ENCODE measurements around the gene RPP25L.

Gene RPP25L

DNA sequence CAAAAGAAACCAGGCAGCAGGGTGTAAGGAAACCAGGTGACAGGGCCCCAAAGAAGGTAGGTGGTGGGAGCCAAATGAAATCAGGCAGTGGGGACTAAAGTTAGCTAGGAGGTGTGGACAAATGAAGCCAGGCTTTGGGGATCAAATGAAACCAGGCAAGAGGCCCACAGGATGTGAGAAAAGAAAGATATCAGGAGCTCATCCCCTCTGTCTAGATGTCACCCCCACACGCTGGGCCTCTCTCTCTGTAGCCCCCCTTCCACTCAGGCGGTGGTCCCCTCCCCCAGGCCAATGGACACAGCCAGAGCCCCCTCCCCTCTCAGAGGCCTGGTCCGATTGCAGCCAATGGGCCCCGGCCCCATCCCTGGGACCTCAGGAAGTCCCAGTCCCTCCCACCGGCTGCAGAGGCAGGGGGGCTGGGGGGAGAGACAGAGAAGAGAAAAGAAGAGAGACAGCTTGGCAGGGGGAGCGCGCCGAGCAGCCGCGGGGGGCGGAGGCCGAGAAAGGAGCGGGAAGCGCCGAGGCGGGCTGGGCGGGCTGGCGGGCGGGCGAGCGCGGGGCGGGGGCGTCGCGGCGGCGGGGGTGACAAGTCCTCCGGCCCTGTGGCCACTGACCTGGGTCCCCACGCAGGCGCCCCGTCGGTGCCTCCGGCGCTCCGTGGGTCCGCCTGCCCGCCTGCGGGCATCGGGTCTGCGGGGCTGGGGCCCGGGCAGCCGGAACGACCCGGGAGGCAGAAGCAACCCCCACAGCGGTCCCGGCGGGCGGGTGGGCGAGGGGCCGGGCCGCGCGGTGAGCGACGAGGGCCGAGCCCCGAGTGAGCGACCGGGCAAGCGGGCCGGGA is 34.3 kb downstream of the RPP25L start:
- Histone ChIP-seq H3K4me3 (ENCODE audit: low read depth in 1 of 2, low read length in 2 of 2) (no peak overlapping the region), H3K9ac (ENCODE audit: low read depth in 1 of 2, low read length in 2 of 2) (no peak overlapping the region), H3K9me3 (ENCODE audit: control insufficient read depth in 1 of 2, low read length in 2 of 2) (no peaks in the 10 kb centered on the region), H3K27ac (ENCODE audit: low read depth, low read length) (no peak overlapping the region), H3K4me1 (ENCODE audit: control insufficient read depth in 1 of 2, insufficient read depth in 2 of 2, low read length in 2 of 2) (peaks cover 39 to 42% of the 10 kb centered on the region in 2 donors), H3K36me3 (ENCODE audit: control insufficient read depth in 1 of 2, insufficient read depth in 2 of 2, low read length in 2 of 2) (no peaks in the 10 kb centered on the region), H3K27me3 (ENCODE audit: control insufficient read depth in 1 of 2, insufficient read depth in 2 of 2, low read length in 2 of 2) (peaks cover 33 to 58% of the 10 kb centered on the region in 2 donors)

DNA sequence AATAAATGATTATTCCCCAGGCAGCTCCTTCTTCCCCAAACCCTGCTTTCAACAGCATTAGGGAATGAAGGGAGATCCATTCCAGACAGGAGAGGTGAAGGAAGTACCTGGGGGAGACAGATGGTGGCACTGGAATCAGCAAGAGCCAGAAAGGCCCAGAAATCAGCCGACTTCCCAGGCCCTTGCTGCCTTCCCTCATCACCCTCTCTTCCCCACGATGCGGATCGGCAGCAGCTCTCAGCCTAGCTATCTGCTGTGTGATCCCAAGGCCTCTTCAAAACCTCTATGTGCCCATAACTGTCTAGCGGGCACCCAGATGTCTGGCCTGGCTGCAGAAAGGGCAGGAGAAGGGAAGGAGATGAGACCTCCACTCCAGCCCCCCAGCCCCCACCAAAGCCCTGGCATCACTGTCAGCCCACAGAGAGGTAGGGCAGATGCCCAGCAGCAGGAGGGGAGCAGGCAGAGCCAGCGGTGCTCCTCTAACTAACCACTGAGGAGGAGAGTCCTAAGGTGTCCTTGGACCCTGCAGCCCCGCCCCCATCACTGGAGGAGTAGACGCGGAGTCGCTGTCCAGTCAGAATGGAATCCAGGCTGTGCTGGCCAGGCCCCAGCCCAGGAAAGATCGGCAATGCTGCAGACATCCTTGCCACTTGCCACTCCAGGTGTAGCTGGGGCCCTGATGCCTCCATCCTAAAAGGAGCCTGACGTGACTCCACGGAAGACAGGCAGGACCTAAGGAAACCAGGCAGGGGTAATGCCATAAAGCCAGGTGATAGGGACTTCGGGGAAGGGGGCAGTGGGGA is 35.1 kb downstream of the RPP25L start:
- H3K9ac ChIP-seq (ENCODE audit: low read depth in 1 of 2, low read length in 2 of 2), result no peak overlapping the region
- H3K36me3 ChIP-seq (ENCODE audit: control insufficient read depth in 1 of 2, insufficient read depth in 2 of 2, low read length in 2 of 2), result no peaks in the 10 kb centered on the region
- H3K27ac ChIP-seq (ENCODE audit: low read depth, low read length), result no peak overlapping the region
- H3K9me3 ChIP-seq (ENCODE audit: control insufficient read depth in 1 of 2, low read length in 2 of 2), result no peaks in the 10 kb centered on the region
- H3K4me1 ChIP-seq (ENCODE audit: control insufficient read depth in 1 of 2, insufficient read depth in 2 of 2, low read length in 2 of 2), result peaks cover 44 to 50% of the 10 kb centered on the region in 2 donors
- H3K27me3 ChIP-seq (ENCODE audit: control insufficient read depth in 1 of 2, insufficient read depth in 2 of 2, low read length in 2 of 2), result peaks cover 33 to 54% of the 10 kb centered on the region in 2 donors
- H3K4me3 ChIP-seq (ENCODE audit: low read depth in 1 of 2, low read length in 2 of 2), result peak overlapping the region in 1 of 2 donors; percentile 35

DNA sequence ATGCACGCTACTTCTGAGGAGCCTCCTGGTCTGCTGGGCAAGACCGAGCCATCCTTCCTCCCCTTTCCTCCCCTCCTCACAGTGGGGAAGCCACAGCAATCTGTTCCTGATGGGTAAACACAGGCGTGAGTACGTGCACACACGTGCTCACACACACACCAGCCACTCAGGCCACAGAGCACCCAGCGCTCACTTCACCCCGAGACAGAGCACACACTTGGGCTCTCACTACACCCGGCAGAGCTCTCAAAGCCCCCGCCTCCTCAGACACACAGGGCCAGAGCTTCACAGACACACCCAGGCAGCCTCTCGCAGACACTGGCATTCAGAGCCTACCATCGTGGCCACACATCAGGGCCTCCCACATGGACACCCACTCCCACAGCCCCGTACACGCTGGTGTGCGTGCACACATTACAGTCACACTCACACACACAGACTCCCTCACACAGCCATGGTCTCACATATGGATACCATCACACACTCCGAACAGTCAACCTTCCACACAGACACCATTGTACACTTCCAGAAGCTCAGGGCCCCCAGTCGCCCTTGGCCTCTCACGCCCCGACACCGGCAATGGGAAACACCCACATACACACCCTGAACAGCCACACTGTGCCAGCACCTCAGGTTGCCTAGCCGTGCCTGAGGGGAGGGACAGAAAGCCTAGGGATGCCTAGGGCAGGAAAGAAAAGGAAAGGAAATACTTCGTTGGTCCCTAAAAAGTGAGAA is 35.9 kb downstream of the RPP25L start:
- Histone ChIP-seq H3K27me3 (ENCODE audit: control insufficient read depth in 1 of 2, insufficient read depth in 2 of 2, low read length in 2 of 2) (peaks cover 30 to 46% of the 10 kb centered on the region in 2 donors), H3K27ac (ENCODE audit: low read depth, low read length) (no peak overlapping the region)

DNA sequence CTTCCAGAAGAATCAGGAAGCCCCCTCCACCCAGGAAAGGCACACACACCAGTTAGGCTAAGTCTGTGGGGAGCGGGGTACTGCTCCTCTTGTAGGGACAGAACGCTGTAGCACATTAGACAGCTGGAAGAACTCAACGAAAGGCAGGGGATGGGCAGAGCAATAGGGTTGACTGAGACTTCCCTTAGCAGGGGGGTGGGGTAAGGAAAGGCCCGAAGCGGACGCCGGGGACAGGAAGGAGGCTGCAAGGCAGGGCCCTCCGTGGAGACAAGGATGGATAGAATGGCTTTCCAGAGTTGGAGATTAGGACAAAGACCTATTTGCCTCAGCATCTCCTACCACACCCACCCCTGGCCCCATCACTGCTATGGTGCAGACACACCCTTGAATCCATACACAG is 36.7 kb downstream of the RPP25L start:
- Histone ChIP-seq H3K9ac (ENCODE audit: low read depth in 1 of 2, low read length in 2 of 2) (no peak overlapping the region), H3K27me3 (ENCODE audit: control insufficient read depth in 1 of 2, insufficient read depth in 2 of 2, low read length in 2 of 2) (peaks cover 30 to 39% of the 10 kb centered on the region in 2 donors), H3K36me3 (ENCODE audit: control insufficient read depth in 1 of 2, insufficient read depth in 2 of 2, low read length in 2 of 2) (no peaks in the 10 kb centered on the region), H3K4me1 (ENCODE audit: control insufficient read depth in 1 of 2, insufficient read depth in 2 of 2, low read length in 2 of 2) (peaks cover 51 to 59% of the 10 kb centered on the region in 2 donors), H3K4me3 (ENCODE audit: low read depth in 1 of 2, low read length in 2 of 2) (no peak overlapping the region), H3K27ac (ENCODE audit: low read depth, low read length) (no peak overlapping the region), H3K9me3 (ENCODE audit: control insufficient read depth in 1 of 2, low read length in 2 of 2) (no peaks in the 10 kb centered on the region)

More for the DNA sequence above, 35.9 kb downstream of the RPP25L start:
- Histone ChIP-seq H3K9ac (ENCODE audit: low read depth in 1 of 2, low read length in 2 of 2) (peak overlapping the region in 1 of 2 donors; percentile 25), H3K36me3 (ENCODE audit: control insufficient read depth in 1 of 2, insufficient read depth in 2 of 2, low read length in 2 of 2) (no peaks in the 10 kb centered on the region), H3K9me3 (ENCODE audit: control insufficient read depth in 1 of 2, low read length in 2 of 2) (no peaks in the 10 kb centered on the region), H3K4me1 (ENCODE audit: control insufficient read depth in 1 of 2, insufficient read depth in 2 of 2, low read length in 2 of 2) (peaks cover 46 to 52% of the 10 kb centered on the region in 2 donors), H3K4me3 (ENCODE audit: low read depth in 1 of 2, low read length in 2 of 2) (peak overlapping the region; percentile 35 to 40)

DNA sequence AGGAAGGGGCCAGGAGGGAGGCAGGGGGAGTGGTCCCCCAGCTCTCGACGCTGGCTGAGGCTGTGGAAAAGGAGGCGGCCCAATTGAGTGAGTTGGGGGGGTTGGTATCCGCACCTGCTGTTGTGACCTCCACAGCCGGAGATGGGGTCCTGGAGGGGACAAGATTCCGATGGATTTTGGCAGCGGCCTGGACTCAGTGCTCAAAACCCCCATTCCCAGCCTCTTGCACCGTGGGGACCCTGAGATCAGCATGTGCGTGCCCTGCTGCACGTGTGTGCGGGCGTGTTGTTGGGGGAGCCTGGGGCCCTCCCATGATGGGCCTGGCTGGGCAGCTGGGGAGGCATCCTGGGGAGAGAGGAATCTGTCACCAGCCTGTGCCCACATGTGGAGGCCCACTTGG is 37.3 kb downstream of the RPP25L start:
- H3K4me1 ChIP-seq (ENCODE audit: control insufficient read depth in 1 of 2, insufficient read depth in 2 of 2, low read length in 2 of 2), result peaks cover 51 to 64% of the 10 kb centered on the region in 2 donors
- no peak overlapping the region for H3K4me3 ChIP-seq (ENCODE audit: low read depth in 1 of 2, low read length in 2 of 2)
- H3K9me3 ChIP-seq (ENCODE audit: control insufficient read depth in 1 of 2, low read length in 2 of 2), result no peaks in the 10 kb centered on the region
- no peak overlapping the region for H3K27ac ChIP-seq (ENCODE audit: low read depth, low read length)
- no peak overlapping the region for H3K9ac ChIP-seq (ENCODE audit: low read depth in 1 of 2, low read length in 2 of 2)
- H3K36me3 ChIP-seq (ENCODE audit: control insufficient read depth in 1 of 2, insufficient read depth in 2 of 2, low read length in 2 of 2), result no peaks in the 10 kb centered on the region
- peaks cover 25 to 32% of the 10 kb centered on the region in 2 donors for H3K27me3 ChIP-seq (ENCODE audit: control insufficient read depth in 1 of 2, insufficient read depth in 2 of 2, low read length in 2 of 2)

DNA sequence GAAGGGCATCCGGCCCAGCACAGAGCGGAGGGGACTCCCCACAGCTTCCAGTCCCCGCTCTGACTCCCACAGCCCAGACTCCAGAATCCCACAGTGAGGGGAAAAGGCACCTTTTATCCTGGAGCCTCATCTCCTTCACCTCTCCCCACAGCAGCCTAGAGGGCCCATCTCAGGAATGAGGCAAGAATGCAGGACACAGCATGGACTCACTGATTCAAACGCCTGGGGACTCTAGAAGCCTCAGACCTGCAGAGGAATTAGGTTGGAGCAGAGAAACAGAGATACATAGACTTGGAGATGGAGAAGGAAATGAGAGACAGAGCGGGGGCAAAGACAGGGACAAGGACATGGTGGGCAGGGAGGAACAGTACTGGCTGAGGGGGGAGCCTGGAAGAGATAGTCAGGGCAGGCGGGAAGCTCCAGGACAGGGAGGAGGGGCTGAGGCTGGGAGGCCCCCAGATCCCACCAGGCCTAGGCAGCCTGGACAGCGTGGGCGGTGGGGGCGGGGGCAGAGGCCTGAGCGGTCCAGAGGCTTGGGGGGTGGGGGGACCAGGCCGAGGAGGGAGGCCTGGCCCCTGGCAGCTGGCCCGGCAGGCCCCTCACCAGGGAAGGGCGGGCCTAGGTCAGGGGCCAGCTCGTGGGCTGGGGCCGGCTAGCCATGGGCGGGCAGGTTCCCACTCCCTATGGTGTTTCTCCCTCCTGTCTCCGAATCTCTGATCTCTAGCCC is 38.1 kb downstream of the RPP25L start:
- Histone ChIP-seq H3K4me1 (ENCODE audit: control insufficient read depth in 1 of 2, insufficient read depth in 2 of 2, low read length in 2 of 2) (peaks cover 49 to 61% of the 10 kb centered on the region in 2 donors), H3K9ac (ENCODE audit: low read depth in 1 of 2, low read length in 2 of 2) (no peak overlapping the region), H3K9me3 (ENCODE audit: control insufficient read depth in 1 of 2, low read length in 2 of 2) (no peaks in the 10 kb centered on the region), H3K27ac (ENCODE audit: low read depth, low read length) (no peak overlapping the region), H3K36me3 (ENCODE audit: control insufficient read depth in 1 of 2, insufficient read depth in 2 of 2, low read length in 2 of 2) (no peaks in the 10 kb centered on the region), H3K4me3 (ENCODE audit: low read depth in 1 of 2, low read length in 2 of 2) (no peak overlapping the region), H3K27me3 (ENCODE audit: control insufficient read depth in 1 of 2, insufficient read depth in 2 of 2, low read length in 2 of 2) (peaks cover 23 to 24% of the 10 kb centered on the region in 2 donors)

- H3K36me3 ChIP-seq (ENCODE audit: control insufficient read depth in 1 of 2, insufficient read depth in 2 of 2, low read length in 2 of 2), result no peaks in the 10 kb centered on the region
- H3K4me3 ChIP-seq (ENCODE audit: low read depth in 1 of 2, low read length in 2 of 2), result no peak overlapping the region
- peaks cover 15 to 23% of the 10 kb centered on the region in 2 donors for H3K27me3 ChIP-seq (ENCODE audit: control insufficient read depth in 1 of 2, insufficient read depth in 2 of 2, low read length in 2 of 2)
- peaks cover 46 to 57% of the 10 kb centered on the region in 2 donors for H3K4me1 ChIP-seq (ENCODE audit: control insufficient read depth in 1 of 2, insufficient read depth in 2 of 2, low read length in 2 of 2)
- no peaks in the 10 kb centered on the region for H3K9me3 ChIP-seq (ENCODE audit: control insufficient read depth in 1 of 2, low read length in 2 of 2)
- H3K9ac ChIP-seq (ENCODE audit: low read depth in 1 of 2, low read length in 2 of 2), result no peak overlapping the region
- H3K27ac ChIP-seq (ENCODE audit: low read depth, low read length), result no peak overlapping the region
Measured at GRCh38 chr9:34572628-34573027, 39.3 kb downstream of the RPP25L start.

DNA sequence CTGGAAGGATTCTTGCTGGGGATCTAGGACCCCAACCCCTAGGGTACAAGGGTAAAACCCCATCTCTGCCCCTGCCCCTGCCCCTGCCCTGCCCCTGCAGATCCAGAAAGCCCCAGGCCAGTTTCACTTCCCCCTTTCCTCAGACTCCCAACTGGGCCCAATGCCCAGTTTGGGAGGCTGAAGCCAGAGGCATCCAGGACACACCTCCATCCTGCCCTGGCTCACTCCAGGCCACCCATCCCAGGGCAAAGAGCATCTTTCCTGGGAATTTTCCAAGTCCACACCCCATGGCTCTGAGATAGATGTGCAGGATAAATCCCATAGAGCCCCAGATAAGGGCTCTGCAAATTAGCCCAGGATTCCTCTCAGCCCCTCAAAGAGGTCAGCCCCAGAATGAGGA is 39.8 kb downstream of the RPP25L start:
- H3K27me3 ChIP-seq (ENCODE audit: control insufficient read depth in 1 of 2, insufficient read depth in 2 of 2, low read length in 2 of 2), result peaks cover 11 to 18% of the 10 kb centered on the region in 2 donors
- no peak overlapping the region for H3K9ac ChIP-seq (ENCODE audit: low read depth in 1 of 2, low read length in 2 of 2)
- H3K4me1 ChIP-seq (ENCODE audit: control insufficient read depth in 1 of 2, insufficient read depth in 2 of 2, low read length in 2 of 2), result peaks cover 42 to 56% of the 10 kb centered on the region in 2 donors
- H3K4me3 ChIP-seq (ENCODE audit: low read depth in 1 of 2, low read length in 2 of 2), result no peak overlapping the region
- no peaks in the 10 kb centered on the region for H3K36me3 ChIP-seq (ENCODE audit: control insufficient read depth in 1 of 2, insufficient read depth in 2 of 2, low read length in 2 of 2)
- no peak overlapping the region for H3K27ac ChIP-seq (ENCODE audit: low read depth, low read length)
- H3K9me3 ChIP-seq (ENCODE audit: control insufficient read depth in 1 of 2, low read length in 2 of 2), result no peaks in the 10 kb centered on the region

- no peak overlapping the region for H3K27ac ChIP-seq (ENCODE audit: low read depth, low read length)
- peaks cover 8 to 14% of the 10 kb centered on the region in 2 donors for H3K27me3 ChIP-seq (ENCODE audit: control insufficient read depth in 1 of 2, insufficient read depth in 2 of 2, low read length in 2 of 2)
- no peaks in the 10 kb centered on the region for H3K9me3 ChIP-seq (ENCODE audit: control insufficient read depth in 1 of 2, low read length in 2 of 2)
- no peak overlapping the region for H3K4me3 ChIP-seq (ENCODE audit: low read depth in 1 of 2, low read length in 2 of 2)
- no peak overlapping the region for H3K9ac ChIP-seq (ENCODE audit: low read depth in 1 of 2, low read length in 2 of 2)
- peaks cover 36 to 49% of the 10 kb centered on the region in 2 donors for H3K4me1 ChIP-seq (ENCODE audit: control insufficient read depth in 1 of 2, insufficient read depth in 2 of 2, low read length in 2 of 2)
- H3K36me3 ChIP-seq (ENCODE audit: control insufficient read depth in 1 of 2, insufficient read depth in 2 of 2, low read length in 2 of 2), result no peaks in the 10 kb centered on the region
Measured at GRCh38 chr9:34571481-34571810, 40.5 kb downstream of the RPP25L start.

Measured in duodenal mucosa (tissue), 2 donors.